ENCODE data around the gene SLC25A34.

Gene SLC25A34

GRCh38 chr1:15732686-15733081, 3.4 kb upstream of the SLC25A34 start:
- no peak for TF ChIP-seq CTCF (IDR thresholded peaks at IDR 0.05; ENCODE audit: extremely low read depth, insufficient read depth, missing control alignments)
- no peak for DNase-seq (ENCODE audit: low spot score)
- in situ Hi-C loops (cut with MboI; ENCODE audit: low pct_unique_long_range_greater_than_20kb, low sequenced_read_pairs, unreplicated experiment): no loop called here

- in situ Hi-C loops (cut with MboI; ENCODE audit: low pct_unique_long_range_greater_than_20kb, low sequenced_read_pairs, unreplicated experiment): no loop called here
Observed at GRCh38 chr1:15733218-15733725, 2.8 kb upstream of the SLC25A34 start.

GRCh38 chr1:15733726-15734226, 2.3 kb upstream of the SLC25A34 start:
- TF ChIP-seq CTCF (IDR thresholded peaks at IDR 0.05; ENCODE audit: extremely low read depth, insufficient read depth, missing control alignments): no peak
- no peak for DNase-seq (ENCODE audit: low spot score)
- in situ Hi-C loops (cut with MboI; ENCODE audit: low pct_unique_long_range_greater_than_20kb, low sequenced_read_pairs, unreplicated experiment): no loop called here

More at GRCh38 chr1:15733218-15733725, 2.8 kb upstream of the SLC25A34 start:
- TF ChIP-seq CTCF (IDR thresholded peaks at IDR 0.05; ENCODE audit: extremely low read depth, insufficient read depth, missing control alignments): no peak
- DNase-seq (ENCODE audit: low spot score): no peak

- TF ChIP-seq CTCF (IDR thresholded peaks at IDR 0.05; ENCODE audit: extremely low read depth, insufficient read depth, missing control alignments): no peak
- in situ Hi-C loops (cut with MboI; ENCODE audit: low pct_unique_long_range_greater_than_20kb, low sequenced_read_pairs, unreplicated experiment): no loop called here
- no peak for DNase-seq (ENCODE audit: low spot score)
Observed at GRCh38 chr1:15734296-15734695, 1.8 kb upstream of the SLC25A34 start.

GRCh38 chr1:15734901-15735300, 1.2 kb upstream of the SLC25A34 start:
- TF ChIP-seq CTCF (IDR thresholded peaks at IDR 0.05; ENCODE audit: extremely low read depth, insufficient read depth, missing control alignments): no peak
- in situ Hi-C loops (cut with MboI; ENCODE audit: low pct_unique_long_range_greater_than_20kb, low sequenced_read_pairs, unreplicated experiment): no loop called here
- no peak for DNase-seq (ENCODE audit: low spot score)

GRCh38 chr1:15735304-15736037, 587 bp upstream of the SLC25A34 start:
- TF ChIP-seq CTCF (IDR thresholded peaks at IDR 0.05; ENCODE audit: extremely low read depth, insufficient read depth, missing control alignments): no peak
- no peak for DNase-seq (ENCODE audit: low spot score)
- in situ Hi-C loops (cut with MboI; ENCODE audit: low pct_unique_long_range_greater_than_20kb, low sequenced_read_pairs, unreplicated experiment): no loop called here

Measured in GM13977 (cell line).